ENCODE results near the gene IQSEC3. TPM values are rescaled to one million over a fixed set of nuclear protein-coding genes. Genes with fewer than 3 reads are reported as not detected.

Gene IQSEC3
- total RNA-seq, 4 donors from 2014 or later, result 1.3 to 4.4 (median 3.3) TPM

- ATAC-seq (ENCODE audit: low FRiP score) (peak; percentile 84), DNase-seq (ENCODE audit: low spot score) (no peak)
- TF ChIP-seq, protein P1, sequence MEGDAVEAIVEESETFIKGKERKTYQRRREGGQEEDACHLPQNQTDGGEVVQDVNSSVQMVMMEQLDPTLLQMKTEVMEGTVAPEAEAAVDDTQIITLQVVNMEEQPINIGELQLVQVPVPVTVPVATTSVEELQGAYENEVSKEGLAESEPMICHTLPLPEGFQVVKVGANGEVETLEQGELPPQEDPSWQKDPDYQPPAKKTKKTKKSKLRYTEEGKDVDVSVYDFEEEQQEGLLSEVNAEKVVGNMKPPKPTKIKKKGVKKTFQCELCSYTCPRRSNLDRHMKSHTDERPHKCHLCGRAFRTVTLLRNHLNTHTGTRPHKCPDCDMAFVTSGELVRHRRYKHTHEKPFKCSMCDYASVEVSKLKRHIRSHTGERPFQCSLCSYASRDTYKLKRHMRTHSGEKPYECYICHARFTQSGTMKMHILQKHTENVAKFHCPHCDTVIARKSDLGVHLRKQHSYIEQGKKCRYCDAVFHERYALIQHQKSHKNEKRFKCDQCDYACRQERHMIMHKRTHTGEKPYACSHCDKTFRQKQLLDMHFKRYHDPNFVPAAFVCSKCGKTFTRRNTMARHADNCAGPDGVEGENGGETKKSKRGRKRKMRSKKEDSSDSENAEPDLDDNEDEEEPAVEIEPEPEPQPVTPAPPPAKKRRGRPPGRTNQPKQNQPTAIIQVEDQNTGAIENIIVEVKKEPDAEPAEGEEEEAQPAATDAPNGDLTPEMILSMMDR (IDR thresholded peaks at IDR 0.05), result peak in 1 of 3 donors; percentile 62
Measured at GRCh38 chr12:188910-189621, 122.5 kb downstream of the IQSEC3 start.

GRCh38 chr12:189622-189962 is 123.0 kb downstream of the IQSEC3 start:
- no peak for ATAC-seq (ENCODE audit: low FRiP score)
- TF ChIP-seq, protein P1 (IDR thresholded peaks at IDR 0.05), result no peak
- no peak for DNase-seq (ENCODE audit: low spot score)

- TF ChIP-seq, protein P1 (IDR thresholded peaks at IDR 0.05), result no peak
- DNase-seq (ENCODE audit: low spot score) (no peak), ATAC-seq (ENCODE audit: low FRiP score) (no peak)
Measured at GRCh38 chr12:190881-191280, 124.3 kb downstream of the IQSEC3 start.

DNA sequence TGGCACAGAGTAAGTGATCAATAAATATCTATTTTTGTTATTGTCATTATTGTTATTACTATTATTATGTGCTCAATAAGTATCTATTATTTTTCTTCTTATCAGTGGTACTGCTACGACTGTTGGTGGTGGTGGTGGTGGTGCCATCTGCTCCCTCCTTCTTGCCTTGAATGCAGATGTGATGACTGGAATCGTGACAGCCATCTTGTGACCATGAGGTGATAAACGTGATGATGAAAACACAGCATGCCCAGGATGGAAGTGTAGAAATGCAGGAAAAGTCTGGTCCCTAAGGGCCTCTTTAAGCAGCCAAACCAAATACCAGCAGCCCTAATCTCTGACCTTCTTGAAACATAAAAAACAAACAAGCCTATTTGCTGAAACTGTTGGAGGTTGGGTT is 125.0 kb downstream of the IQSEC3 start:
- ATAC-seq (ENCODE audit: low FRiP score) (no peak), DNase-seq (ENCODE audit: low spot score) (no peak)
- TF ChIP-seq, protein P1 (IDR thresholded peaks at IDR 0.05), result no peak

DNA sequence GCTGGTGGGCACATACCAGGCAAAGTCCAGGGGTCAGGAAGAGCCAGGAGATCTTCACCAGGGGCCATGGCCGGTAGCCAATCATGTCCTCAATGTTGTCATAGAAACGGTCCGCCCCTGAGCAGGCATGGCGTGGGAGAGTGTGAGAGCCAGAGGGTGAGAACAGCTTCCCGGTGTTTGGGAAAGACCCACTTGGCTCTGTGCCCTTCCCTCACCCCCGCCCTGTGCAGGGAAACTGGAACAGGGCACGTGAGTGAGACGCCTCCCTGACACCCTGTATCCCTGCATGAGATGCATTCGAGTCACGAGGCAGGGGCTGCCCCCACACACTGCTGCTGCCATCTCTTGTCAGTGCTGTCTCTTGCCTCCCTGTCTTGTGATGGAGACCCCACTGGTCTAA is 126.7 kb downstream of the IQSEC3 start:
- DNase-seq (ENCODE audit: low spot score), result no peak

GRCh38 chr12:194276-194675 is 127.7 kb downstream of the IQSEC3 start:
- no peak for ATAC-seq (ENCODE audit: low FRiP score)
- TF ChIP-seq, protein P1 (IDR thresholded peaks at IDR 0.05), result no peak
- DNase-seq (ENCODE audit: low spot score), result no peak

More for the DNA sequence above, 126.7 kb downstream of the IQSEC3 start:
- ATAC-seq (ENCODE audit: low FRiP score), result no peak
- TF ChIP-seq, protein P1 (IDR thresholded peaks at IDR 0.05), result no peak

- TF ChIP-seq, protein P1 (IDR thresholded peaks at IDR 0.05), result no peak
- ATAC-seq (ENCODE audit: low FRiP score) (no peak), DNase-seq (ENCODE audit: low spot score) (no peak)
Measured at GRCh38 chr12:195156-195555, 128.6 kb downstream of the IQSEC3 start.
